Esophagus mucosa (tissue), 1 donor: ENCODE results near the gene SPHK2. TPM values are rescaled to one million over a fixed set of nuclear protein-coding genes. Genes with fewer than 3 reads are reported as not detected.

Source experiments
- total RNA-seq: library from RNA; stranded (reverse); gene quantifications from one replicate; pipeline ENCODE4 v1.2.4, GENCODE V29; 2023
- donor health status: DM: yes; HTN: yes; CAD: no.

The SPHK2 gene
- total RNA-seq, 1 donor from 2014 or later = 7.7 TPM

Other genes with a start within 250 kb of the SPHK2 start
- 86.6 TPM for gene KDELR1, start 228.0 kb upstream of the SPHK2 start, total RNA-seq
- 0.04 TPM for gene GRIN2D, start 225.8 kb upstream of the SPHK2 start, total RNA-seq
- 24.6 TPM for gene GRWD1, start 173.5 kb upstream of the SPHK2 start, total RNA-seq
- 0.76 TPM for gene KCNJ14, start 163.9 kb upstream of the SPHK2 start, total RNA-seq
- 47.2 TPM for gene CYTH2, start 150.1 kb upstream of the SPHK2 start, total RNA-seq
- 4.9 TPM for gene LMTK3, start 107.7 kb upstream of the SPHK2 start, total RNA-seq
- gene SULT2B1, start 67.3 kb upstream of the SPHK2 start, total RNA-seq = 245 TPM
- 0.64 TPM for gene SPACA4, start 12.8 kb upstream of the SPHK2 start, total RNA-seq
- gene FAM83E, start 4.4 kb upstream of the SPHK2 start, total RNA-seq = 6.5 TPM
- gene RPL18, start 328 bp upstream of the SPHK2 start, total RNA-seq = 1,668 TPM
- gene DBP, start 17.9 kb downstream of the SPHK2 start, total RNA-seq = 6.7 TPM
- gene CA11, start 26.7 kb downstream of the SPHK2 start, total RNA-seq = 3.1 TPM
- not detected for gene NTN5, start 53.5 kb downstream of the SPHK2 start, total RNA-seq
- gene FUT2, start 76.5 kb downstream of the SPHK2 start, total RNA-seq = 101 TPM
- 0.56 TPM for gene MAMSTR, start 100.2 kb downstream of the SPHK2 start, total RNA-seq
- gene RASIP1, start 121.1 kb downstream of the SPHK2 start, total RNA-seq = 7.3 TPM
- 1.3 TPM for gene IZUMO1, start 127.4 kb downstream of the SPHK2 start, total RNA-seq
- 6.1 TPM for gene FUT1, start 133.1 kb downstream of the SPHK2 start, total RNA-seq
- gene FGF21, start 136.0 kb downstream of the SPHK2 start, total RNA-seq = not detected
- gene BCAT2, start 191.5 kb downstream of the SPHK2 start, total RNA-seq = 31.0 TPM
- gene HSD17B14, start 217.0 kb downstream of the SPHK2 start, total RNA-seq = 0.40 TPM
- gene PLEKHA4, start 249.1 kb downstream of the SPHK2 start, total RNA-seq = 8.1 TPM